Fibroblast of the aortic adventitia (primary cell): ENCODE measurements around the gene C1QL2. TPM values are rescaled to one million over a fixed set of nuclear protein-coding genes. Genes with fewer than 3 reads are reported as not detected.

Source experiments
- DNase-seq: peaks from one replicate; pipeline ENCODE4 v3.0.0-alpha.2; 2010; ENCODE audit warnings: low read depth
- H3K4me3 ChIP-seq: 2 replicates; pipeline ENCODE4 v1.5.1; 2011; ENCODE audit warnings: low read depth, mild to moderate bottlenecking, control low read depth, low read length, moderate library complexity
- small RNA-seq: library from RNA; depleted of rRNA; stranded (forward); fragments of <200 nt; gene quantifications from one replicate; pipeline ENCODE3, GENCODE V24; 2012
- total RNA-seq: library from RNA; depleted of rRNA; stranded (reverse); fragments of >200 nt; gene quantifications from 2 replicates; pipeline ENCODE4 v1.2.3, GENCODE V29; 2012; ENCODE audit warnings: low replicate concordance
- TF ChIP-seq, protein P1 (sequence below): IDR thresholded peaks from 2 replicates; pipeline ENCODE4 v1.5.1; 2011; ENCODE audit warnings: mild to moderate bottlenecking, low read length, control low read depth, inconsistent platforms; ENCODE audit not compliant: insufficient read depth

C1QL2 gene
- total RNA-seq, 1 donor = not detected

DNA sequence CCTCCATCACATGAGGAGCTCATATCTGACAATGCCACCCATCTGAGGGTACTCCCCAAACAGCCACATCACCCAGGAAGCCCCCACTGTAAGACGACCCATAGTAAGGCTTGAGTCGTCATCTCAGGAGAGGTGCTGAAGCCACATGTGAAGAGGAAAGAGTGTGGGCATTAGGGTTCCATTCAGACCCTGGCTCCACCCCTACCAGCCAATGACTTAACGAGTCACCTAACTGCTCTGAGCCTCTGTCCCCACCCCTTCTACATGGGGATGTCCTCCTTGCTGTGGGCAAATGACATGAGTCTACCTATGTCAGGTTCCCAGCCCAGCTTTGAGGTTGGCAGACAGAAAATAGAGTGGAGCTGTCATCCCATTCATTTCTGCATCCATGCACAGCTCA is 46.3 kb downstream of the C1QL2 start:
- no peak for DNase-seq
- no peak overlapping the region for H3K4me3 ChIP-seq
- TF ChIP-seq, protein P1, sequence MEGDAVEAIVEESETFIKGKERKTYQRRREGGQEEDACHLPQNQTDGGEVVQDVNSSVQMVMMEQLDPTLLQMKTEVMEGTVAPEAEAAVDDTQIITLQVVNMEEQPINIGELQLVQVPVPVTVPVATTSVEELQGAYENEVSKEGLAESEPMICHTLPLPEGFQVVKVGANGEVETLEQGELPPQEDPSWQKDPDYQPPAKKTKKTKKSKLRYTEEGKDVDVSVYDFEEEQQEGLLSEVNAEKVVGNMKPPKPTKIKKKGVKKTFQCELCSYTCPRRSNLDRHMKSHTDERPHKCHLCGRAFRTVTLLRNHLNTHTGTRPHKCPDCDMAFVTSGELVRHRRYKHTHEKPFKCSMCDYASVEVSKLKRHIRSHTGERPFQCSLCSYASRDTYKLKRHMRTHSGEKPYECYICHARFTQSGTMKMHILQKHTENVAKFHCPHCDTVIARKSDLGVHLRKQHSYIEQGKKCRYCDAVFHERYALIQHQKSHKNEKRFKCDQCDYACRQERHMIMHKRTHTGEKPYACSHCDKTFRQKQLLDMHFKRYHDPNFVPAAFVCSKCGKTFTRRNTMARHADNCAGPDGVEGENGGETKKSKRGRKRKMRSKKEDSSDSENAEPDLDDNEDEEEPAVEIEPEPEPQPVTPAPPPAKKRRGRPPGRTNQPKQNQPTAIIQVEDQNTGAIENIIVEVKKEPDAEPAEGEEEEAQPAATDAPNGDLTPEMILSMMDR = no peak

DNA sequence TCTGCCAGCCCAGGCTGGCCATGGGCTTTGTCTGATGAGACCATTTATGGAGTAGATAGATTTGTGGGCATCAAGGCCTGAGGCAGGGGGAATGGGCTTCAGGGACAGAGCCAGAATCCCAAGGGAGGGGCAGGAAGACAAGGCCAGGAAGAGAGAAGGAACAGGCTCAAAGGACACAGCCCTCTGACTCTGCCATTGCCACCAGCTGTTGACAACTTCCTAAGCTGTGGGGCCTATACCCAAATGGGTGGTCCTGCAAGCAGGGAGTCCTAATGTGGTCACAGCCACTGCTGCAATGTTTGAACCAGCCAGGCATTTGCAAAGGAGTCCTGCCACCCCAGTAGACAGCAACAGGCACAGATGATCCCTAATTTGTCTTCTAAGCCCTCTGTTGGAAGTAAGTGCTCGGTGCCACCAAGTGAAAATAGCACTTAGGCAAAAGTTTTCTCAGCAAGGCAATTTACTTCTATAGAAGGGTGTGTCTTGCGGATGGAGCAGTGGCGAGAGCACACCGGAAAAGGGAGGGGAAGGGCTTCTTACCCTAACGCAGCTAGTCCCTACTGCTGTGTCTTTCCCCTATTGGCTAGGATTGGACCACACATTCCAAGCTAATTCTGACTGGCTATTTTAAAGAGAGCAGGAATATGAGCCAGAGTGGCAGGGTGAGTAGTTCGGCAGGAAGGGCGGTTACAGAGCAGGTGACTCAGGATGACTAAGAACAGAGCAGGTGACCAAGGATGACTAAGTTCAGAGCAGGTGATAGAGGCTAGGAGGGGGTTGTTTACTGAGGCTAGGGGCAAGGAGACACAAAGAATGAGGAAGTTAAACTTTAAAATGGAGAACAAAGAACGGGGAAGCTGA is 47.2 kb downstream of the C1QL2 start:
- H3K4me3 ChIP-seq = no peak overlapping the region
- no peak for DNase-seq
- TF ChIP-seq, protein P1 = no peak

DNA sequence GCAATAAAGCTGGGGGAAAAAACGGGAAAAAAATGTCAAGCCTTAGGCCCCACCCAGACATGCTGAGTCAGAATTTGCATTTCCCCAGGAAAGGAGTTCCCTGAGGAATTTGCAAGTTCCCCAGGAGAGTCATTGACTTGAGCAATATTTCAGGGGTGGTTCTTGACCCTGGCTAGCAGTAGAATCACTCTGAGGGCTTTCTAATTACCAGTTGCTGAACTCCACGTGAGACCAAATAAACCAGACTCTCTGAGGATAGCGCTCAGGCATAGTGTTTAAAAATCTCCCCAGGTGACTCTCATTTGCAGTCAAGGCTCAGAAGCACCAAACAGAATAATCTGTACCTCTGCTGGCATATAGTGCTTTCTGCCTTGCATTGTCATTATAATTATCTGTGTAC is 48.7 kb downstream of the C1QL2 start:
- H3K4me3 ChIP-seq = no peak overlapping the region
- TF ChIP-seq, protein P1 = no peak

DNA sequence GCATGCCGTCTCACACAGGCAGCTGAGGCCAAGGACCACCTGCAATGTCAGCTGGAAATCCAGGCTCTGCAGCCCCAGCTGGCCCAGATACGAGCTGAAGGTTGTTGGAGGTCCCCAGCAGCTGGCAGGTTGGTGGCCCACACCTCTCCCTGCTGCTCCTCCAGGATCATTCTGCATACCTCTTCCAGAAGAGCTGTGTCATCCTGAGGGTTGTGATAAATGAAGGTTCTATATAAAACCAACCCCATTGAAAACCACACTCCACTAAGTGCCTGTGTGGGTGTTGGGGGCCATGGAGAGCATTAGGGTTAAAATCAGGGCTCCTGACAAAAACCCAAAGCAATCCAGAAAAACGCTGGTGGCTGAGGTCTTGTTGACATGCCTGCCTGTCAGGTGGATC is 50.4 kb downstream of the C1QL2 start:
- no peak overlapping the region for H3K4me3 ChIP-seq
- DNase-seq = no peak
- TF ChIP-seq, protein P1 = no peak

More for the DNA sequence above, 48.7 kb downstream of the C1QL2 start:
- no peak for DNase-seq

DNA sequence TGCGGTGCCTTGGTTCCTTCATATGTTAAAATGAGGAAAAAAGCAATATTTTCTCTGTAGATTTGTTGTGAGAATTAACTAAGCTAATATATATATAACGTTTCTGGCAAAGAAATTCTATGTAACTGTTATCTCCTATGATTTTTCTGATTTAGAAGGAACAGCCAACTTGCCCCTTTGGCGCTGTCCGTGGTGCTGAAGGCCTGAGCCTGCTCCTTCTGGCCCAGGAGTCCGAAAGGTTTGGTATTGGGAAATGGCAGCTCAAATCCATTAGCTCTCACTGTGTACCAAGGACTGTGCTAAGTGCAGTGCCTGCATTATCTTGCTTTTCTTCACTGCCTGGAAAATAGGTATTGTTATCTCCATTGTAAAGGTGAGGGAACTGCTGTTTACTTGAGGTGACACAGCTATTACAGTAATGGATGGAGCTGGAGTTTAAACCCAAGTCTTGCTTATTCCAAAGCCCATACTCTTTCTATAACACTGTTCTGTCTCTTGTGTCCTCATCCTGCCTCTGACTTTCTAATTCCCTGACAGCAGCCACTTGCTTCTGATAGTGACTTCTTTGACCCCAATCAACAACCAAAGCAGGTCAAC is 52.2 kb downstream of the C1QL2 start:
- TF ChIP-seq, protein P1 = no peak
- peak; percentile 52 for DNase-seq
- H3K4me3 ChIP-seq = no peak overlapping the region

Small RNA genes lying within 50 kb of the gene (small RNA-seq; reads per million reads assigned to genes)
- gene RN7SL468P = not detected

Other genes starting within 250 kb of the C1QL2 start
- not detected in 2 replicates for gene MARCO, start 216.6 kb downstream of the C1QL2 start, total RNA-seq
- 7.0 and 50.9 TPM in 2 replicates for gene STEAP3, start 65.1 kb upstream of the C1QL2 start, total RNA-seq
- gene C2orf76, start 208.1 kb upstream of the C1QL2 start, total RNA-seq = 8.6 and 21.4 TPM in 2 replicates
- gene DBI, start 208.2 kb upstream of the C1QL2 start, total RNA-seq = 47.7 and 123 TPM in 2 replicates